ENCODE data around the gene CDKL5. TPM values are rescaled to one million over a fixed set of nuclear protein-coding genes. Genes with fewer than 3 reads are reported as not detected.

Gene CDKL5
- total and polyA plus RNA-seq, 7 donors = 0.42 to 3.8 (median 1.6) TPM

DNA sequence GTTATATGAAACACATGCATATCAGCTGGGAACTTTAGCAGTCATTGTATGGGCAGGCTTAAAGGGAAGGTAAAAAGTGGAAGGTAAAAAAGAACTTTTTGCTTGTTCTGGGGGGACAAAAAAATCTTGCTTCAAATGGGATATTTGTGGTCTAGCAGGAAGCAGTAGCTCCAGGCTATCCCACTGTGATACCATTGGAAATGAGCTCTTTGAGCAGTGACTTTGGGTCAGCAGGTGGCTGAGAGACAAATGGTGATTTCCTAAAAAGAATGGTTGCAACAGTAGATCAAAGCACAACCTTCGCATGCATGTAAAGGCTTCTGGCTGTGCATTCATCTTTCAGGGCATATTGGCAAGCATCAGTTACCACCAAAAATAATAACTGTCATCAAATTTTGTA lies 140.3 kb downstream of the CDKL5 start:
- no peak overlapping the region for H3K27ac ChIP-seq
- WGBS, 3 donors = 91 to 100% (median 91%) methylated on average over 1 of the region's 1 CpG
- H3K36me3 ChIP-seq (ENCODE audit: insufficient read depth in 1 of 2, low read depth in 1 of 2) = no peaks in the 10 kb centered on the region
- intact Hi-C loops (cut with DNase I) = no loop called here
- no peaks in the 10 kb centered on the region for H3K4me1 ChIP-seq
- H3K27me3 ChIP-seq (ENCODE audit: insufficient read depth in 3 of 3, low read length in 2 of 3) = no peaks in the 10 kb centered on the region
- H3K4me3 ChIP-seq = no peak overlapping the region
- DNase-seq (no peak), ATAC-seq (no peak)
- no peaks in the 10 kb centered on the region for H3K9me3 ChIP-seq
- no peak for TF ChIP-seq CTCF (IDR thresholded peaks at IDR 0.05)

DNA sequence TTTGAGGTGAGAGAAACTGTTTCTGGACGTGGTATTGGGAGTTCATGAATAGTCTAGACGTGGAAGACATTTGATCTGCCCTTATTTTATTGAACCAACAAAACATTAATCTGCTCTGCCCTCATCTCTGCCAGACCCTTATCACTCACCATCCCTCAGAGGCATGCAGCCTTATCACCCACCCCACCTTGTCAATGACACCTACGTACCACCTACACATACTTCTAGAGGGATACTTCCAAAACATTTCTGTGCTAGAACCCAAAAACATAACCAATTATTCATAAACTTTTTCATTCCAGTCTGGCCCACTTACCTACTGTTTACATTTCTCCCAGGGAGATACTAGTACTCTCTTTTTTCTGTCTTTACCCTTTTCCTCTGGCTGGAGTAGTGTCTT lies 141.3 kb downstream of the CDKL5 start:
- no peaks in the 10 kb centered on the region for H3K27me3 ChIP-seq (ENCODE audit: insufficient read depth in 3 of 3, low read length in 2 of 3)
- H3K9me3 ChIP-seq = no peaks in the 10 kb centered on the region
- H3K4me3 ChIP-seq = no peak overlapping the region
- ATAC-seq (no peak), DNase-seq (no peak)
- intact Hi-C loops (cut with DNase I) = no loop called here
- WGBS, 3 donors = 70 to 98% (median 88%) methylated on average over 3 of the region's 3 CpGs
- TF ChIP-seq CTCF (IDR thresholded peaks at IDR 0.05) = no peak
- no peaks in the 10 kb centered on the region for H3K4me1 ChIP-seq
- no peaks in the 10 kb centered on the region for H3K36me3 ChIP-seq (ENCODE audit: insufficient read depth in 1 of 2, low read depth in 1 of 2)
- no peak overlapping the region for H3K27ac ChIP-seq

DNA sequence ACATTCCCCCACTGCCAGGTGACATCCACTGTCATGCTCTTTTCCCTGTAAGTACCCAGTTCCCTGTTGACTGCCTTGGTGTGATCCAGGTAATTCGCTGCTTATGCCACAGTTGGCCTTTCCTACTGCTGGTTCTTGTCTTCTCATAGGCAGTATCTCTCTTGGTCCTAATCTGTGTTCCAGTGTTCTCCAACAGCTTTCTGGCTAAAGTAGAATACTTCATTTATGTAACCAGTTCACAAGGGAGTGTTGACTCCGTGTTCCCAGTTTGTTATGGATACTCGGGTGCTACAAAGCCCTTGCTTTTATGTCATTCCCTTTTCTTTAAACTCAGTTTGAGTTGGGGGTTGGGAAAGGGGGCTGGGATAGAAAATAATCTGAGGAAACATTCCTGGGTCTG lies 148.1 kb downstream of the CDKL5 start:
- Histone ChIP-seq H3K9me3 (no peaks in the 10 kb centered on the region), H3K4me1 (no peaks in the 10 kb centered on the region), H3K36me3 (ENCODE audit: insufficient read depth in 1 of 2, low read depth in 1 of 2) (no peaks in the 10 kb centered on the region), H3K27me3 (ENCODE audit: insufficient read depth in 3 of 3, low read length in 2 of 3) (no peaks in the 10 kb centered on the region), H3K4me3 (no peak overlapping the region), H3K27ac (no peak overlapping the region)
- no peak for DNase-seq
- 80 to 83% (median 81%) methylated on average over 3 of the region's 3 CpGs for WGBS, 3 donors
- intact Hi-C loops (cut with DNase I) = no loop called here
- no peak for ATAC-seq
- TF ChIP-seq CTCF (IDR thresholded peaks at IDR 0.05) = no peak

DNA sequence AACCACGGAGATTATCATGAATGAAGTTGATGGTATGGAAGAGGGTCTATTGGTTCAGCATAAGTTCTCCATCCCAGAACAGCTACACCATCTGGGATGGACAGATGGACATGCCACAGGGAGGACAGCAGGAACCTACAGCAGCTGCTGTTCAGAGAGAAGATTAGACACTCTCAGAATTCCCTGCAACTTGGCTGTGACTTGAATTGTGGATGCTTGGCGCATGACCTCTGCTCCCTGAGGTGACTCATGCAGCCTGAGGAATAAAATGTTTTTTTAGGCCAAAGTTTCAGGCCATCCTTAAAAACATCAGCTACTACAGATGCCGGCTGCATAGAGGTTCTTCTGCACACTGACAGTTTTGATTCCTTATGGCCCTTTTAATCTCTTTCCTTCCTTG lies 149.2 kb downstream of the CDKL5 start:
- Histone ChIP-seq H3K4me1 (no peaks in the 10 kb centered on the region), H3K9me3 (no peaks in the 10 kb centered on the region), H3K36me3 (ENCODE audit: insufficient read depth in 1 of 2, low read depth in 1 of 2) (no peaks in the 10 kb centered on the region), H3K27me3 (ENCODE audit: insufficient read depth in 3 of 3, low read length in 2 of 3) (no peaks in the 10 kb centered on the region), H3K27ac (no peak overlapping the region), H3K4me3 (no peak overlapping the region)
- ATAC-seq = peak in 1 of 4 donors; percentile 24
- no peak for TF ChIP-seq CTCF (IDR thresholded peaks at IDR 0.05)
- WGBS, 3 donors = 68 to 69% (median 68%) methylated on average over 3 of the region's 3 CpGs
- intact Hi-C loops (cut with DNase I) = no loop called here
- DNase-seq = peak; percentile 25 to 53

GRCh38 chrX:18575744-18576143 lies 150.3 kb downstream of the CDKL5 start:
- H3K27ac ChIP-seq = no peak overlapping the region
- intact Hi-C loops (cut with DNase I) = no loop called here
- H3K36me3 ChIP-seq (ENCODE audit: insufficient read depth in 1 of 2, low read depth in 1 of 2) = no peaks in the 10 kb centered on the region
- ATAC-seq = no peak
- no peak overlapping the region for H3K4me3 ChIP-seq
- no peaks in the 10 kb centered on the region for H3K27me3 ChIP-seq (ENCODE audit: insufficient read depth in 3 of 3, low read length in 2 of 3)
- no peak for DNase-seq
- TF ChIP-seq CTCF (IDR thresholded peaks at IDR 0.05) = no peak
- no peaks in the 10 kb centered on the region for H3K4me1 ChIP-seq
- 77 to 100% (median 97%) methylated on average over 1 of the region's 1 CpG for WGBS, 3 donors
- H3K9me3 ChIP-seq = no peaks in the 10 kb centered on the region
